Stomach smooth muscle (tissue), 2 donors: ENCODE data around the gene FOSL2.
A peak's percentile ranks its signal among the peaks of the same experiment; 100 is the strongest.

ENCODE experiments used
- H3K27ac ChIP-seq: one replicate; pipeline ENCODE4 v1.7.0; 2013; ENCODE audit warnings: mild to moderate bottlenecking, low read length, inconsistent platforms
- H3K27me3 ChIP-seq, 2 donors: one replicate each; pipeline ENCODE4 v1.7.0; 2013; ENCODE audit warnings: low read length in 2 of 2; ENCODE audit not compliant: insufficient read depth in 2 of 2, control insufficient read depth in 1 of 2
- H3K36me3 ChIP-seq, 2 donors: one replicate each; pipeline ENCODE4 v1.7.0; 2013; ENCODE audit warnings: low read length in 2 of 2; ENCODE audit not compliant: control insufficient read depth in 2 of 2, insufficient read depth in 2 of 2
- H3K4me1 ChIP-seq: one replicate; pipeline ENCODE4 v1.7.0; 2013; ENCODE audit warnings: low read length; ENCODE audit not compliant: control insufficient read depth, insufficient read depth
- H3K4me3 ChIP-seq, 2 donors: one replicate each; pipeline ENCODE4 v1.7.0; 2013; ENCODE audit warnings: low read length in 2 of 2
- H3K9ac ChIP-seq, 2 donors: one replicate each; pipeline ENCODE4 v1.7.0; 2013; ENCODE audit warnings: low read length in 2 of 2, mild to moderate bottlenecking in 1 of 2
- H3K9me3 ChIP-seq, 2 donors: one replicate each; pipeline ENCODE4 v1.7.0; 2013; ENCODE audit warnings: low read length in 2 of 2; ENCODE audit not compliant: control insufficient read depth in 2 of 2
- donor health status: healthy.
- donor health status: Pancreatic carcinoma.

Gene FOSL2

DNA sequence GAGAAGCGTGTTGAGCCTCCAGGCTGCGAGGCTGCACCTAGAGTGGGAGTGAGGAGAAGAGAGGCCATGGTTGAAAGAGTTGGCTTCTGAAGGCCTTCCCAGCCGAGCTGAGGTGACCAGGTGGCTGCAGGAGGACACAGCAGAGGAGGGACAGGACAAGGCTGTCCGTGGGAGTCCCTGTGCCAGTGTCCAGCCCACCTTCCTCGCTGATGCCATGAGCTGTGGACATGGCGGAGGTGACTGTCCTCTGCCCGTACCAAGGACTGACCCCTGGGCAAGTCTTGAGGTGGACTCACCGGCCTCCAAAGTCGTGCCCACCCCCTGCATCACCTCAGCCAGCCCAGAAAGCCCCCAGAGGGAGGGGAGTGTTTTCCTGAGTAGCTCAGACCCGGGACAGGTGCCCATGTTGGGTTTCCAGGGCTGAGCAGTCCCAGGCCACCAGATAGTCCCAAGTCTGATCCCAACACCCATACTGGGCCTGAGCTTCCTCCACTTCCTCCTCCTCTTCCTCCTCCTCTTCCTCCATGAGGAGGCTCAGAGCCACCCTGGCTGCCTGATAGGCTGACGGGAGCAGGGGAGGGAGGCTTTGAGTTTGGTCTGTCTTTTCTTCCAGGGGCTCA, 43.0 kb upstream of the FOSL2 start:
- Histone ChIP-seq H3K27me3 (no peaks in the 10 kb centered on the region), H3K9ac (no peak overlapping the region), H3K36me3 (no peaks in the 10 kb centered on the region), H3K4me3 (no peak overlapping the region), H3K9me3 (no peaks in the 10 kb centered on the region), H3K27ac (no peak overlapping the region), H3K4me1 (peaks cover 16% of the 10 kb centered on the region)

- no peak overlapping the region for H3K9ac ChIP-seq
- H3K4me3 ChIP-seq, result no peak overlapping the region
- peaks cover 20% of the 10 kb centered on the region for H3K4me1 ChIP-seq
These were observed 42.5 kb upstream of the FOSL2 start for GRCh38 chr2:28350196-28350595.

DNA sequence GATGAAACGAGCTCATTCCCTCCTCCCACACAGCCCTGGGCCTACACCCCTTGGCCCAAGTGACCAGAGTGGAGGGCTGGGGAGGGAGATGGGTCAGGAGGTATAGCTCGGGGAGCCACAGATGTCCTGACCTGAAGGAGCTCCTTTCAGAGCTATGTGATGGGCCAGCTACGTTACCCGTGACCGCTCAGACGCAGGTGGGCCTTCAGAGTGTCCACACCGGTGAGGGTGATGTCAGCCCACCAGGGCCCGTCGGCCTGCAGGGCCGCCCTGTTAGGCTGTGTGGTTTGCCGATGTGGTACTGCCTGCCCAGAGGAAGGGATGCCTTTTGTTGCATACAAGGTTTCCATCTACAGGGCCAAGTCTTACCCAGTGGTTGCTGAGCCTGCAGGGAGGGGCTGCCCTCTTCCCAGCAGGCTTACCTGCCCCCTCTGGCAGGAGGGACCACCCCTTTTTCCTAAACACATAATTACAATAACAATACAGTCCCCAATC, 41.8 kb upstream of the FOSL2 start:
- H3K36me3 ChIP-seq, result no peaks in the 10 kb centered on the region
- no peak overlapping the region for H3K27ac ChIP-seq
- no peaks in the 10 kb centered on the region for H3K27me3 ChIP-seq
- no peak overlapping the region for H3K9ac ChIP-seq
- no peaks in the 10 kb centered on the region for H3K9me3 ChIP-seq
- H3K4me1 ChIP-seq, result peaks cover 26% of the 10 kb centered on the region
- no peak overlapping the region for H3K4me3 ChIP-seq

More at GRCh38 chr2:28350196-28350595, 42.5 kb upstream of the FOSL2 start:
- Histone ChIP-seq H3K27me3 (no peaks in the 10 kb centered on the region), H3K9me3 (no peaks in the 10 kb centered on the region), H3K27ac (no peak overlapping the region), H3K36me3 (no peaks in the 10 kb centered on the region)

GRCh38 chr2:28351621-28352020, 41.0 kb upstream of the FOSL2 start:
- Histone ChIP-seq H3K27ac (no peak overlapping the region), H3K9me3 (no peaks in the 10 kb centered on the region), H3K27me3 (no peaks in the 10 kb centered on the region), H3K9ac (no peak overlapping the region), H3K4me1 (peaks cover 33% of the 10 kb centered on the region), H3K36me3 (no peaks in the 10 kb centered on the region), H3K4me3 (no peak overlapping the region)

- Histone ChIP-seq H3K27me3 (no peaks in the 10 kb centered on the region), H3K36me3 (no peaks in the 10 kb centered on the region), H3K4me1 (peaks cover 32% of the 10 kb centered on the region), H3K4me3 (no peak overlapping the region), H3K27ac (no peak overlapping the region), H3K9me3 (no peaks in the 10 kb centered on the region), H3K9ac (peak overlapping the region in 1 of 2 donors; percentile 13)
These were observed 40.6 kb upstream of the FOSL2 start for GRCh38 chr2:28352104-28352503.

DNA sequence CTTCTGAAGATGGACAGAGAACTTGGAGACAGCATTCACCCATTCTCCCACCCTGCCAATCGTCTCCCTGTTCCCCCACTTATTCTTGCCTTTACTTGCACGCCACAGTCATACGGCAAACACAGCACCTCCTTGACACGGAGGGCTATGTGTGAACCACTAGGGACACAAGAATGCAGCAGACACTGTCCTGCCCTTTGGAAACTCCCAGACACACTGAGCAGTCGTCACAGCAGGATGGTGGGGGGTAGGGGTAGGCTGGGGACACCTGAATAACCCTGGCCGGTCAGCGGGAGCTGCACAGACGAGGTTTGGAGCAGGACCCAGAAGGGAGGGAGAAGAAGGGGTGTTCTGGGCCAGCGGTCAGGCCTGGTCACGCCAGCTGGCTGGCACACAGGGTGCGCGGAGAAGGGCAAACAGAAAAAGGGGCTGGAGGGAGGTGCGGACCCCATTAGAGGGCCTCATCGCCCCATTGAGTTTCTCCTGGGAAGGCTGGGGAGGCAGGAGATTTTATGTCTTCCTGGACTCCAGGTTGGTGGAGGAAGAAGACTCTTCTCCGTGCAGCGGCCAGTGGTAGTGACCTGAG, 40.0 kb upstream of the FOSL2 start:
- Histone ChIP-seq H3K4me1 (peaks cover 31% of the 10 kb centered on the region), H3K4me3 (no peak overlapping the region), H3K27me3 (no peaks in the 10 kb centered on the region), H3K27ac (no peak overlapping the region), H3K9me3 (no peaks in the 10 kb centered on the region), H3K9ac (peak overlapping the region in 1 of 2 donors; percentile 13), H3K36me3 (no peaks in the 10 kb centered on the region)

GRCh38 chr2:28354920-28355520, 37.6 kb upstream of the FOSL2 start:
- Histone ChIP-seq H3K9ac (peak overlapping the region in 1 of 2 donors; percentile 76), H3K27me3 (no peaks in the 10 kb centered on the region), H3K27ac (peak overlapping the region; percentile 76), H3K36me3 (no peaks in the 10 kb centered on the region), H3K9me3 (no peaks in the 10 kb centered on the region), H3K4me3 (no peak overlapping the region), H3K4me1 (peaks cover 33% of the 10 kb centered on the region)

DNA sequence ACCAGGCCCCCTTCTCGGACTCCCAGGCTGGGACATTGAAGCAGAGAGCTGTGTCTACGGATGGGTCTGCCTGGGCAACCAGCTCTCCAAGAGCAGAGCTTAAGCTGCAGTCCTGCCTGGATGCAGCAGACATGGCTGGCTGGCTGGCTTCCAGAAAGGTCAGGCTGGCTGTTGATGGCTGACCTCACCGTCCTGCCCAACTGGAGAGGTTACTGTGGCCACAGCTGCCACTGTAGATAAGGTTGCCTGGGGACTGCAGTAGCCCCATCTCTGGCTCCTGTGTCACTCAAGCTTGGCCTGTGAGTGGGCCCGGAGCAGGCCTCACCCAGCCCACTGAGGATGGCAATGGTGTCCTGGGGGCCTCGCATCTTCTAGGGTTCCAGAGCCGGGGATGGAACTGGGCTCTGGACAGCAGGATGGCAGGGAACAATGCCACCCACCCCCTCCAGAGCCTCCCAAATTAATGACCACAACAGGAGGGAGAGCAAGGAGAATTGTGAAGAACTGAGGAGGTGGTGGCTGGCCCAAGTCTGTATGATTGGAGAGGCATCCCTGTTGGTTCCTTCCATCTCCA, 37.0 kb upstream of the FOSL2 start:
- H3K27ac ChIP-seq, result peak overlapping the region; percentile 76
- peaks cover 33% of the 10 kb centered on the region for H3K4me1 ChIP-seq
- peak overlapping the region; percentile 62 to 76 for H3K9ac ChIP-seq

DNA sequence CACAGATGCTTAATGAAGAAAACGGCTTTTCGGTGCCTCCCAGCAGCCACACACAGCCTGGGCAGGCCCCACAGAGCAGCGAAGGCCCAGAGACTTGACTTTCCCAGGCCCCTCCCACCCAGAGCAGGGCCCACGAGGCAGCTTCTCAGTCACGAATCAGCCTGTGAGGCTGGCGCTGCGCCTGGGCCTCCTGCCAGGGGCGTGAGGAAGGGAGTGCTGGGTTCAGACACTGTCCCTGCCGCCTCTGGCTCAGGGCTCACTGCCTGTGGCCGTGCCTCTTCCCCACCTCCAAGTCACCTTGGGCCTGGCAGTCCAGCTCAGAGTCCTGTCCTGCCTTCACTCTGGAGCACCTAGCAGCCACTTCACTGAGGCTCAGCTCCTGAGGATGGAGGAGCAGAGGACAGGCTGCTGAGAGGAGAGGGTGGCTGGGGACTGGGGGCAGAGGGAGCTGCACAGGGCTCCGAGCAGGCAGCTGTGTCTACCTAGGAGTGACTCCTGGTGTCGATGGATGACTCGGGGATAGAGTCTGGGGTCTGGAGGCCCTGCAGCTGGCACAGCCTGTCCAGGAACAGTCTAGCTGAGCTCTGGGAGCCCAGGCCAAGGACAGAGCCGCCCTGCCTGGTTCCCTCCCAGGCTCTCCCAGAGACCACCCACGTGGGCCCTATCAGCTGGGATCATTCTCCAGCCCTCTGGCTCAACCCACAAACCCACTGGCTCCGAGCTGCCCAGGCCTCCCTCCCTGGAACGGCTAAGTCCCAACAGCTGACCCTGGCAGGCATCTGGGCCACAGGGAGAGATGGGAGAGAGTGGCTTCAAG, 36.4 kb upstream of the FOSL2 start:
- peak overlapping the region; percentile 76 for H3K27ac ChIP-seq
- H3K4me3 ChIP-seq, result peak overlapping the region in 1 of 2 donors; percentile 49
- peaks cover 33% of the 10 kb centered on the region for H3K4me1 ChIP-seq
- no peaks in the 10 kb centered on the region for H3K9me3 ChIP-seq
- H3K27me3 ChIP-seq, result no peaks in the 10 kb centered on the region
- H3K36me3 ChIP-seq, result no peaks in the 10 kb centered on the region
- peak overlapping the region; percentile 62 to 76 for H3K9ac ChIP-seq

More for the DNA sequence above, 37.0 kb upstream of the FOSL2 start:
- Histone ChIP-seq H3K36me3 (no peaks in the 10 kb centered on the region), H3K9me3 (no peaks in the 10 kb centered on the region), H3K27me3 (no peaks in the 10 kb centered on the region), H3K4me3 (peak overlapping the region in 1 of 2 donors; percentile 15)

- Histone ChIP-seq H3K36me3 (no peaks in the 10 kb centered on the region), H3K4me1 (peaks cover 29% of the 10 kb centered on the region), H3K9ac (no peak overlapping the region), H3K4me3 (no peak overlapping the region), H3K27me3 (no peaks in the 10 kb centered on the region), H3K27ac (peak overlapping the region; percentile 76), H3K9me3 (no peaks in the 10 kb centered on the region)
These were observed 35.6 kb upstream of the FOSL2 start for GRCh38 chr2:28357055-28357454.
